OCI-LY7 (cell line): Measurements from ENCODE around the gene PCAT6.

Source experiments
- EZH2phosphoT487 ChIP-seq: fragments of 200-600 bp; sonication (generic); IDR thresholded peaks from 2 replicates; pipeline ENCODE4 v1.6.1; 2018; ENCODE audit warnings: low read depth, borderline replicate concordance, mild to moderate bottlenecking, mixed run types, antibody characterized with exemption, low read length, moderate library complexity, mixed read lengths
- TF ChIP-seq, protein P1 (sequence below): fragments of 200-600 bp; sonication (generic); conservative IDR thresholded peaks from 2 replicates; pipeline ENCODE4 v1.5.1; 2014; ENCODE audit warnings: mild to moderate bottlenecking, antibody characterized with exemption, low read length, moderate library complexity, mixed read lengths

- TF ChIP-seq, protein P1, sequence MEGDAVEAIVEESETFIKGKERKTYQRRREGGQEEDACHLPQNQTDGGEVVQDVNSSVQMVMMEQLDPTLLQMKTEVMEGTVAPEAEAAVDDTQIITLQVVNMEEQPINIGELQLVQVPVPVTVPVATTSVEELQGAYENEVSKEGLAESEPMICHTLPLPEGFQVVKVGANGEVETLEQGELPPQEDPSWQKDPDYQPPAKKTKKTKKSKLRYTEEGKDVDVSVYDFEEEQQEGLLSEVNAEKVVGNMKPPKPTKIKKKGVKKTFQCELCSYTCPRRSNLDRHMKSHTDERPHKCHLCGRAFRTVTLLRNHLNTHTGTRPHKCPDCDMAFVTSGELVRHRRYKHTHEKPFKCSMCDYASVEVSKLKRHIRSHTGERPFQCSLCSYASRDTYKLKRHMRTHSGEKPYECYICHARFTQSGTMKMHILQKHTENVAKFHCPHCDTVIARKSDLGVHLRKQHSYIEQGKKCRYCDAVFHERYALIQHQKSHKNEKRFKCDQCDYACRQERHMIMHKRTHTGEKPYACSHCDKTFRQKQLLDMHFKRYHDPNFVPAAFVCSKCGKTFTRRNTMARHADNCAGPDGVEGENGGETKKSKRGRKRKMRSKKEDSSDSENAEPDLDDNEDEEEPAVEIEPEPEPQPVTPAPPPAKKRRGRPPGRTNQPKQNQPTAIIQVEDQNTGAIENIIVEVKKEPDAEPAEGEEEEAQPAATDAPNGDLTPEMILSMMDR = no peak
- no peak for TF ChIP-seq EZH2phosphoT487
These were observed 32.3 kb downstream of the PCAT6 start for GRCh38 chr1:202843081-202843480.
